ENCODE data around the gene OMP.
"Not testable (repeated sequence)": the region's sequence is repeated elsewhere in the genome, so short reads cannot be mapped to it uniquely, and the experiment has no call there.

OMP gene, protein sequence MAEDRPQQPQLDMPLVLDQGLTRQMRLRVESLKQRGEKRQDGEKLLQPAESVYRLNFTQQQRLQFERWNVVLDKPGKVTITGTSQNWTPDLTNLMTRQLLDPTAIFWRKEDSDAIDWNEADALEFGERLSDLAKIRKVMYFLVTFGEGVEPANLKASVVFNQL

DNA sequence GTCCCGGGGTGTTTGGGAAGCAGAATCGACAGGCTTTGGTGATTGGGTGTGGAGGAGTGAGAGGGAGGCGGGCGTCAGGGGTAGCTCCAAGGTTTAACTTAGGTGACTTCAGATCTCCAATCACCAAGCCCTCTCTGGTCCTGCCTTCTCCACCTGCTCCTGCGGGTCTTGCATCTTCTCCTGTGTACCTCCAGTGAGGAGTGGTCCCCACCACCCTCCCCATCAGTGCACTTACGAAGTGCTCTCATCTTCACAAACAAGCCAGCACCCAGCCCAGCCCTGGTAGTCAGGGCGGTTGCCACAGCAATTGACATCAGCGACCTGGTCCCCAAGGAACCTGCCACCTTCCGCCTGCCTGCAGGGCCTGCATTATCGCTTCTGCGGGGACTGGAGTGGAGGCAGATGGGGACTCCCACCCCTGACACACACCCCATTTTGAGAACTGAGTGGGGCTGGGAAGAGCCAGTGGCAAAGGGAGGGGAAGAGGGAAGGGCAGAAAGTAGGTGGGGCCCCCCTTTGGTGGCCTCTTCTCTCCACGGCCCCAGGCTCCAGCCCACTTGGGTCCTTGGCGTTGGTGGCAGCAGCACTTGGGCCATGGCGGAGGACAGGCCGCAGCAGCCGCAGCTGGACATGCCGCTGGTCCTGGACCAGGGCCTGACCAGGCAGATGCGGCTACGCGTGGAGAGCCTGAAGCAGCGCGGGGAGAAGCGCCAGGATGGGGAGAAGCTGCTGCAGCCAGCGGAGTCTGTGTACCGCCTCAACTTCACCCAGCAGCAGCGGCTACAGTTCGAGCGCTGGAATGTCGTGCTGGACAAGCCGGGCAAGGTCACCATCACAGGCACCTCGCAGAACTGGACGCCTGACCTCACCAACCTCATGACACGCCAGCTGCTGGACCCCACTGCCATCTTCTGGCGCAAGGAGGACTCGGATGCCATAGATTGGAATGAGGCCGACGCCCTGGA, at the start of gene OMP:
OMP (plus strand) TSS at position 595 of the 965 bp plus-strand sequence; CDS start at position 595, 0 bp downstream.
- no peak for DNase-seq

DNA sequence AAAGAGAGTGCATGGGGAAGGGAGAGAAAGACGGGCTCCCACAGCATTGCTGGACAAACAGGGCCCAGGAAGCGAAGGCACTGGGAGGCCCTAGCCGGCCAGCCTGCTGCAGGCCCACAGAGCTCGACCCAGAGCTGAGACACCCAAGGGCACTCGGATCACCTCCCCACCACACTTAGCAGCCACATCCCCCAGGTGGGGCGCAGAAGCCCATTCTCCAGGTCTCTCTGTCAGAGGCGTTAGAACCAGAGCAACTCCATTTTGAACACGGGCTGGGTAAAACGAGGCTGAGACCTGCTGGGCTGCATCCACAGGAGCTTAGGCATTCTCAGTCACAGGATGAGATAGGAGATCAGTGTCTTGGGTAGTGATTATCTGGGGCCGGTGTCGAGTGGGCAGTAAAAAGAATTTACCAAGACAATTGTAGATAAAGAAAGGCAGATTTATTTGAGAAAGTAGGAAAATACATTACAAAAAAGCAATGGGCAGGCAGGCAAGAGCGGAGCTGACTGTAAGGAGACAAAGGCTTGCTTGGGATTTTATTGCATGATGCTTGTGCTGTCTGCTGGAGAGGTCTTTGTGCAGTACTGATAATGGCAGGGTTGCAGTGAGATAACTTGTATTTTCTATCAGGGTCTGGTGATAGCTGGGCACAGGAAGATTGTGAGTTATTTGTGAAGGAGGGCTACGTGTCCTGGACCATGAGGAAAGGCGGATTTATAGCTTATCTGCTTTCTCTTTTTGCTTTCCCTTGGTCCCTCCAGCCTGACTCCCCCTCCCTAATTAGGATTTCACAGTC, 49.2 kb upstream of the OMP start:
- DNase-seq: no peak

DNA sequence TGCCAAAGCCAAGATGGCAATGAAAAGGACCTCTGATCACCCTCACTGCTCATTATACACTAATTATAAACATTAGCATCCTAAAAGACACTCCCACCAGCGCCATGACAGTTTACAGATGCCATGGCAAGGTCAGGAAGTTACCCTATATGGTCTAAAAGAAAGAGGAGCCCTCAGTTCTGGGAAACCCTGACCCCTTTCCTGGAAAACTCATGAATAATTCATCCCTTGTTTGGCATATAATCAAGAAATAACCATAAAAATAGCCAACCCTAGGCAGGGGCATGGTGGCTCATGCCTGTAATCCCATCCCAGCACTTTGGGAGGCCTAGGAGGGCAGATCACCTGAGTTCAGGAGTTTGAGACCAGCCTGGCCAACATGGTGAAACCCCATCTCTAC, 48.6 kb upstream of the OMP start:
- no peak for DNase-seq

DNA sequence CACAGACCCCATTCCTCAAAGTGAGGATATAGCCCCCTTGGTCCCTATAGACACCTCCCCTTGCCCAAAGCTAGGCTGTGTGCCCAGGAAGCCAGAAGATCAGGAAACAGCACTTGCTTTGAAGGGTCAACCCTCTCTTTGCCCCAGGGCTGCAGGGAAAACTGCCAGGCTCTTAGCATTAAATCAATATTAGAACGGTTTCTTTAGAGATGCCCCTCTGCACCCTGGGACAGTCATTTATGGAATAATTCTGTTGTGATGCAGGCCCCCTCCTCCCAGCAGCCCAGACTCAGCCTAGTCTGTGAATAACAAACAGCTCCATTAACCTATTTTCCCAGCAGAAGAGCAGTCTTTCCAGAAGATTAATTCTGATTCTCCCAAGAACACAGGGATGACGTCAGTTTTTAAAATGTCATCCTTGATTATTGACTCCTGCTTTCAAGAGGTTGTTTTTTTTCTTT, 47.5 kb upstream of the OMP start:
- no peak for DNase-seq

GRCh38 chr11:77055913-77056312, 46.7 kb upstream of the OMP start:
- no peak for DNase-seq

DNA sequence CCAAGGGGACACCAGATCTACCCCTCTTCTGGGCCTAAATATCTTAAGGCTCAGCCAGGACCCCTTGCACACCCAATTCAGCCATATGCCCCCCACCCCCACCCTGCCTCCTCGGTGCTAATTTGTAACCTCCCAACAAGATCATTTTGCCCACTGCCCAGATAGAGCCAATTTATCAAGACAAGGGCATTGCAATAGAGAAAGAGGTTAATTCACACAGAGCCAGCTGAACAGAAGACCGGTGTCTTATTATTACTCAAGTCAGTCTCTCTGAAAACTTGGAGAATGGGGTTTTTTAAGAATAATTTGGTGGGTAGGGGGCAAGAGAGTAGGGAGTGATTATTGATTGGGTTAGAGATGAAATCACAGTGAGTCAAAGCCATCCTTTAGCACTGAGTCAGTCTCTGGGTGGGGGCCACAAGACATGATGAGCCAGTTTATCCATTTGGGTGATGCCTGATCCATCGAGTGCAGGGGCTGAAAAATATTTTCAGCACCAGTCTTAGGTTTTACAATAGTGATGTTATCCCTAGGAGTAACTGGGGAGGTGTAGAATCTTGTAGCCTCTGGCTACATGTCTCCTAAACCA, 45.7 kb upstream of the OMP start:
- DNase-seq: no peak

DNA sequence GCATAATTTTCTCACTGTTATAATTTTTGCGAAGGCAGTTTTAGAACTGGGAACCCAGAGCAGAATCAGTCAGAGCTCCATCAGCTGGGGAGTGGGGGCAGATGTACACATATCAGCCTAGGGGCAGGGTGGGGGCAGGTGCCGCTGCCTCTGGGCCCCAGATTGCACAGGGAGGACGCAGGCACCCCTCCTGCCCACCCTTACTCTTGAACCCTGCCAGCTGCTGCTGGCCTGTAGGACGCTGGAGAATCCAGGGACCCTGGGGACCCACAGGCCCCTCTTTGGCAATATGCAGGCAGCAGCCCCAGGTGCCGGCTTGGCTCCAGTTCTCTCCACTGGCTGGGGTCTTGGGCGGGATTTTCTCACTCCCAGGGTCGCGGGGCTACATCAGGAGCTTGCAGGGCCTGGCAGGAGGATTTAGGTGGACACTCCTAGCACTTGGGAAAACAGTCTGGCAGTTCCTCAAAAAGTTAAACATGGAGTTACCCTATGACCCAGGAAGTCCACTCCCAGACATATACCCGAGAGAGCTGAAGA, 44.6 kb upstream of the OMP start:
- DNase-seq: no peak

DNA sequence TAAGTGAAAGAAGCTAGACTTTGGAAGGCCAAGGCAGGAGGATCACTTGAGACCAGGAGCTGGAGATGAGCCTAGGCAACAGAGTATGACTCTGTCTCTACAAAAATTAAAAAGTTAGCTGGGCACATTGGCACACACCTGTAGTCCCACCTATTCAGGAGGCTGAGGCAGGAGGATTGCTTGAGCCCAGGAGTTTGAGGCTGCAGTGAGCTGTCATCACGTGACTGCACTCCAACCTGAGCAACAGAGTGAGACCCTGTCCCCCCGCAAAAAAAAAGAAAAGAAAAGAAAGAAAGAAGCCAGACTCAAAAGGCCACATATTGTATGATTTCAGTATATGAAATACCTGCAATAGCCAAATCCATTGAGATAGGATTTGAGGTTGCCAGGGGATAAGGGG, 43.7 kb upstream of the OMP start:
- no peak for DNase-seq

DNA sequence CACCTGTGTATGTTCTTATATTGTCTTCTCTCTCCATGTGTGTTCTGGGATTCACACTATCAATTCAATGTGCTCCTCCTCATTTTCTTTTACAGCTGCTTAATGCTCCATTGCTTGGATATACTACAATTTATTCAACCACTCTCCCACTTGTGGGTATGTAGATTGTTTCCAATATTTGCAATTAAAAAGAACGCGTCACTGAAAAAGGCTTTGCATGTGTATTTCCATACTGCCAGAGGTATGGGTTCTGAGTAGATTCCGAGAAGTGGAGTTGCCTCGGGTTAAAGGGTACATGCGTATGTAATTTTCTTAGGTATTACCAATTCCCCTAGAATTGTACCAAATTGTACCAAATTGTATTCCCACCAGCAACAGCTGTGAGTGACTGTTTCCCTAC, 42.8 kb upstream of the OMP start:
- no peak for DNase-seq

DNA sequence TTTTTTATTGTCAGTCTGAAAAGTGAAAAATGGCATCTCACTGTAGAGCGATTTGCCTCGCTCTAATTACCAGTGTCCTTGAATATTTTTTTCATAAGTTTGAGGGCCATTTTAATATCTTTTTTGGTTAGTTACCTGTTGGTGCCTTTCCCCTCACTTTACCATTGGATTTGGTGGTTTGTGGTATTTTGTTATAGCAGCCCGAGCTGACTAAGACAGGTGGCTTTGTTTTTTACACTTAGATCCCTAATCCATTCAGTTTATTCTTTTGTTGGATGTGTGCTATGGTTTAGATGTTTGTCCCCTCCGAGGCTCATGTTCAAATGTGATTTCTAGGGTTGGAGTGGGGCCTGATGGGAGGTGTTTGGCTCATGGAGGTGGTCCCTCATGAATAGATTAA, 42.4 kb upstream of the OMP start:
- no peak for DNase-seq

DNA sequence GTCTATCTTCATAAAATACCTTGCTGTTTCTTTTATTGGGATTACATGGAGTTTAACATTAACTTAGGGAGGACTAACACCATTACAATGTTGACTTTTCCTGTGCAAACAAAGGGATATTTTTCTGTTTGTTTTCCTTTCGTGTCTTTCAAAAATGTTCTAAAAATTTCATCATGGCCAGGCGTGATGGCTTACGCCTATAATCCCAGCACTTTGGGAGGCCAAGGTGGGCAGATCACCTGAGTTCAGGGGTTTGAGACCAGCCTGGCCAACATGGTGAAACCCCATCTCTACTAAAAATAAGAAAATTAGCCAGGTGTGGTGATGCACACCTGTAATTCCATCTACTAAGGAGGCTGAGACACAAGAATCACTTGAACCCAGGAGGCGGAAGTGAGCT, 41.4 kb upstream of the OMP start:
- not testable (repeated sequence) for DNase-seq

- DNase-seq: no peak
Observed at GRCh38 chr11:77062924-77063323, 39.7 kb upstream of the OMP start.

- no peak for DNase-seq
Observed at GRCh38 chr11:77063407-77063806, 39.2 kb upstream of the OMP start.

- DNase-seq: no peak
Observed at GRCh38 chr11:77063861-77064260, 38.8 kb upstream of the OMP start.

DNA sequence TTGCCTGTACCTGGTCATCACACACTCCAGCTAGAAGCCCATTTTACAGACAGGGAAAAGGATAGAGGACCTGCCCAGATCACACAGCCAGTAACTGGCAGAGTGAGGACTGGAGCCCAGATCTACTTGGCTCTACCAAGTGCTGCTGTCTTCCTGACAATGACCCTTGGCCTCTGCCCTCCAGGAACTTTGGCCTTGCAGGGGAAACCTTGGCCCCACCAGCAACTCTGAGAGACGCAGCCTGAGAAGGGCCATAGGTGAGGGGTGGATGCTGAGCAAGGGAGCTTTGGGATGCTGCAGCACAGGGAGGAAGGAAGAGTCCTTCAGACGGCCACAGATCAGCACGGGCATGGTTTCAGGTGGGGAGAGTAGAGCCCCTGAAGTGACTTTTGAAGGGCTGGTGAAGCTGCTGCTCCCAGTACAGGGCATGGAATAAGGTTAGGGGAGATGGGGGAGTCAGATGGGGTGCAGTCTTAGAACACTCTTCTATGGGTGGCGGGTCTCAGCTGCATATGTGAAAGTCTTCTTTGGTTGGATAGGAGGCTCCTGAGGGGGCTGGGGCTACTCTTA, 37.9 kb upstream of the OMP start:
- DNase-seq: no peak

- no peak for DNase-seq
Observed at GRCh38 chr11:77065878-77066228, 36.8 kb upstream of the OMP start.

- peak; percentile 88 to 94 for DNase-seq
Observed at GRCh38 chr11:77066229-77067042, 36.2 kb upstream of the OMP start, which contains the start of gene CAPN5. CAPN5 (plus strand) TSS chr11:77066971; CDS start chr11:77084887, 17,916 bp downstream.

DNA sequence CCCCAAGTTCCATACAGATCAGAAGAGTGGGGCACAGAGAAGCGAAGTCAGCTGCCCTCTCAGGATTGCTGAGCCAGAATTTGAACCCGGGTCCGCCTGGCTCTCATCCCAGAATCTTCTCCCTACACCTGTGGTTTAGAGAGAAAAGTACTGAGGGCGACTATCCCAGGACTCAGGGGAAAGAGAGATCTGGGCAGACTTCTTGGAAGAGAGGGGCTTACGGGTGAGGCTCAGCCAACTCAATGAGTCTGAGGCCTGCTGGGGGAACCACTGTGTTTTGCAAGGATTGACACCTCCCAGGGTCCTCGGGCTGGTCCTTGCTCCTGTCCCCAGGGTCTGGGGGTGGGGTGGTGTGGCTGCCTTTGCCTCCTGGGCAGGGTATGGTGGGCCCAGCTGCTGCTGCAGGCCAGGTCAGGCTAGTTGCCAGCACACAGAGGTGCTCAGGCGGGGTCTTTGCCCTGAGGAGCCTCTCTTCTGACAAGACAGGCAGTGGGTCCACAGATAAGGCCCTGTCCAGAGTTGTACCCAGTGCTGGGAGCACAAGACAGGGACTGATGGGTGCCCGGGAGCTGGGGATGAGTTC, 34.7 kb upstream of the OMP start:
- DNase-seq: no peak

- no peak for DNase-seq
Observed at GRCh38 chr11:77068457-77069335, 33.9 kb upstream of the OMP start.

Measured in SHP77 (cell line).